GM12801 (cell line): ENCODE results near the gene HMX1.

Source experiments
- CTCF ChIP-seq: IDR thresholded peaks from one replicate; pipeline ENCODE4 v1.5.1; 2011; ENCODE audit warnings: control low read depth; ENCODE audit not compliant: insufficient read length; ENCODE audit errors: extremely low read depth

HMX1 gene

DNA sequence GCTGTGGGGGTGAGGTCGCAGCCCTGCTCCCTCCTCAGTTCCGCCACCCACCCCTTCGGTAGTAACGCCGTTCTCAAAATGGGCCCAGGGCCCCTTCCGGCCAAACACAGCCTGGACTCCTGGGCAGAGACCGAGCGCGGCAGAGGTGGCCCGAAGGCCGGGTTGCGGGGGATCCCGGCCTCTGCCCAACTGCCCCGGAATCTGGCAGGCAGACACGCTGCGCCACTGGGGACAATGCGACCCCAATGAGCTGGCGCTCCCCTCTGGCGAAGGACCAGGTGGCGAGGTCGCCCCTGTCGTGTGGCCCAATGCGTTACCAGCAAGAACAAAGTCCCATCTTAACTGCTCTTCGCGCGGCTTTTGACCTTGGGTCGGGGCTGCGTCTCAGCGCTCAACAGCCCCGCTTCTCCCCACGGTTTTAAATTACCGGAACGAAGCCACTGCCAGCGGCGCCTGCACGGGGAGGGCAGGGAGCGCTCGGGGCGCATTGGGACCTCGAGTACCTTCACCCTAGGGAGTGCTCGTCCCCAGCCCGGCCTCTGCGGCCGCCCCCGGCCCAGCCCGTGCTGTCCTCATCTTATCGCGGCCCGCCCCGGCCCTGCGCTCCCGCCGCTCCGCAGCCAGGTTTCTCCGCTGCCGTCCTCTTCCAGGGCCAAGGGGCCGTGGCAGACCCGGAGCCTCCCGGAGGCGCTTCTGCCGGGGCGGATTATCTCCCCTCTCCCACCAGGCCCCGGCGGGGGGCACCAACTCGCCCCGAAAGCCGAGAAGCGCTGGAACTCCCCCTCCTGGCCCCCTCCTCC is 22.2 kb upstream of the HMX1 start:
- no peak for TF ChIP-seq CTCF

DNA sequence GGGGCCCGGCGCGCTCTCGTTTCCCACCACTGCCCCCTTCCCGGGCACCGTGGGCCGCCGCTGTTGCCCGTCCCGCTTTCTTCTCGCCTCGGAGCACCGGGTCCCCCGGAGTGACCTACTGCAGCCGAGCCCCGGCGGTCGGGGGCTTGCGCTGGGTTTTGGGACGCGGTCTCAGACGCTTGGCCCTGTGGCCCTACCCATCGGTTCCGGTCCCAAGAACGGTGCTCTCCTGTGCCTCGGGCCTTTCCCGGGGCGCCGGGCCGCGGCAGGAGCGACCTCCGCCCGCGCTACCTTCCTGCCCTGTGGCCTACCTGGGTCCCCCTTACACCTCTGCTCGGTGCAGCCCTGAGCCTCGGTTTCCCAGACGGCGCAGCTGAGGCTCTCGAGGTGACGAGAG is 21.6 kb upstream of the HMX1 start:
- no peak for TF ChIP-seq CTCF

GRCh38 chr4:8892556-8893226 is 21.1 kb upstream of the HMX1 start:
- no peak for TF ChIP-seq CTCF

GRCh38 chr4:8891646-8892555 is 20.3 kb upstream of the HMX1 start:
- no peak for TF ChIP-seq CTCF

- no peak for TF ChIP-seq CTCF
Observed at GRCh38 chr4:8891255-8891645, 19.6 kb upstream of the HMX1 start.

DNA sequence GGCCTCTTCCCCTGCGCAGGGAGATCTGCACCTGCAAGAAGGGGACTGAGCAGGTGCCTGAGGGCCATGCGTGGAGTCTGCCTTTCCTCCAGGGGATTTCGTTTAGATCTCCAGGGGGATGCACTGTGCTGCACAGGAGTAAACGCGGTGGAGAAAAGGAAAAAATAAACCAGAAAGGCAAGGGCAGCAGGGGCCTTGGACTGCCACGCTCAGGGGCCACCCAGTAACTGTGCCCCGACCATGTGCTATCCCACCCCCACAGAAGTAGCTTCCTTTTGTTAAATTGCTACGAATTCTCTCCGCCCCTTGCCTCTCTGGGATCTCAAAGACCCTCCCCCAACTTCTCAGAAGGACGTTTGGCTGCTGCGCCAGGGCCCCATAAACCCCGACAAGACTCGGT is 17.2 kb upstream of the HMX1 start:
- no peak for TF ChIP-seq CTCF
